ENCODE results near the gene BCL11A.

DNA sequence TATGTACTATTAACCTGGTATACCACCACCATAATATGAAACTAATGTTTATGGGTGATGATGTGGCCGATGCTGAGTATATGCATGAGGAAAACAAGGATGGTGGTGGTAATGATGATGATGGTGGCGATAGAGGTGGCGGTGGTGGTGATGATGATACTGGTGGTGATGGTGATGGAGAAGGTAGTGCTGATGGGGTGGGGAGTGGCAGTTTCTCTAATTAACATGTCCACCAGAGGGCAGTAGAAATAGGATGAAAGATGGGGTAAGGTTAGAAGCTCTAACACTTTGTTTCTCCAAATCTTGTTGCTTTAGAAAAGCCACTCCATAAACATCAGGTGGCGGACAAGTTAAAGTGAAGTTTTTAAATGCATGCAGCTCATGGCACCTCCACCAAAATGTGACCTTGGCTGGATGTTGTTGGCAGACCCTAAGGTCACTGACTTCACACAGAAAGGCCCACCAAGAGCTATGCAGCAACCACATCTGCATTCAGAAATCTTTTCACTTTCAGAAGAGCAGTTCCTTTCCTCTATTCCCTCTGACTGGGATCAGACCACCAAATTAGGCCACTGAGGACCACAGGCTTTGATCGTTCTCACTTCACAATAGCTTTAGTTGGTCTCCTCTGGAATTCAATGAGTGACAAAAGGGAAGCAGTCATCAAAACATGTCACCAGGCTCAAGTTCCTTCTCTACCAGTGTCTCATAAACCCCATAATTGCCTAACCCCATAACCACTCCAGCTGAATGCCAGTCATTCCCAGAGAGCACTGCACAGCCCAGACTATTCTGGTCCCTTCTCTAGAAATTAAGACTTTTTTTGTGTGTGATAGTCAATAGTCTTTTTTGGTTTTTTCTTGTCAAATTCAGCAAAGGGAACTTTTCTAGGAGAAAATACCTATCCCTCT is 7.5 kb upstream of the BCL11A start:
- TF ChIP-seq, protein P1, sequence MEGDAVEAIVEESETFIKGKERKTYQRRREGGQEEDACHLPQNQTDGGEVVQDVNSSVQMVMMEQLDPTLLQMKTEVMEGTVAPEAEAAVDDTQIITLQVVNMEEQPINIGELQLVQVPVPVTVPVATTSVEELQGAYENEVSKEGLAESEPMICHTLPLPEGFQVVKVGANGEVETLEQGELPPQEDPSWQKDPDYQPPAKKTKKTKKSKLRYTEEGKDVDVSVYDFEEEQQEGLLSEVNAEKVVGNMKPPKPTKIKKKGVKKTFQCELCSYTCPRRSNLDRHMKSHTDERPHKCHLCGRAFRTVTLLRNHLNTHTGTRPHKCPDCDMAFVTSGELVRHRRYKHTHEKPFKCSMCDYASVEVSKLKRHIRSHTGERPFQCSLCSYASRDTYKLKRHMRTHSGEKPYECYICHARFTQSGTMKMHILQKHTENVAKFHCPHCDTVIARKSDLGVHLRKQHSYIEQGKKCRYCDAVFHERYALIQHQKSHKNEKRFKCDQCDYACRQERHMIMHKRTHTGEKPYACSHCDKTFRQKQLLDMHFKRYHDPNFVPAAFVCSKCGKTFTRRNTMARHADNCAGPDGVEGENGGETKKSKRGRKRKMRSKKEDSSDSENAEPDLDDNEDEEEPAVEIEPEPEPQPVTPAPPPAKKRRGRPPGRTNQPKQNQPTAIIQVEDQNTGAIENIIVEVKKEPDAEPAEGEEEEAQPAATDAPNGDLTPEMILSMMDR (IDR thresholded peaks at IDR 0.05; ENCODE audit: low read depth, low read length, poor library complexity, severe bottlenecking): peak; percentile 87
- TF ChIP-seq EZH2phosphoT487 (IDR thresholded peaks at IDR 0.05; ENCODE audit: borderline replicate concordance, low read length): no peak

Data from DOHH2 (cell line).